NCI-H748 treated with DMSO at 0.1 percent for 48 hours (cell line): ENCODE measurements around the gene LRRC4C.
"Not testable (repeated sequence)": the region's sequence is repeated elsewhere in the genome, so short reads cannot be mapped to it uniquely, and the experiment has no call there.

Source experiments
- DNase-seq: peaks from one replicate; lab custom pipeline; 2025; lab: John Stamatoyannopoulos, UW

LRRC4C gene

GRCh38 chr11:40168414-40168813 lies 1291.0 kb downstream of the LRRC4C start:
- no peak for DNase-seq

- DNase-seq: not testable (repeated sequence)
Observed at GRCh38 chr11:40167805-40168204, 1291.6 kb downstream of the LRRC4C start.

GRCh38 chr11:40166892-40167291 lies 1292.6 kb downstream of the LRRC4C start:
- DNase-seq: no peak

GRCh38 chr11:40162901-40163883 lies 1296.3 kb downstream of the LRRC4C start:
- no peak for DNase-seq

- no peak for DNase-seq
Observed at GRCh38 chr11:40161854-40162410, 1297.5 kb downstream of the LRRC4C start.

- no peak for DNase-seq
Observed at GRCh38 chr11:40160418-40160817, 1299.0 kb downstream of the LRRC4C start.

- no peak for DNase-seq
Observed at GRCh38 chr11:40149721-40150120, 1309.7 kb downstream of the LRRC4C start.

- DNase-seq: no peak
Observed at GRCh38 chr11:40140560-40140959, 1318.9 kb downstream of the LRRC4C start.

- DNase-seq: no peak
Observed at GRCh38 chr11:40139536-40139935, 1319.9 kb downstream of the LRRC4C start.

GRCh38 chr11:40139066-40139465 lies 1320.4 kb downstream of the LRRC4C start:
- DNase-seq: no peak

- DNase-seq: no peak
Observed at GRCh38 chr11:40134820-40135570, 1324.5 kb downstream of the LRRC4C start.

GRCh38 chr11:40133498-40133897 lies 1326.0 kb downstream of the LRRC4C start:
- no peak for DNase-seq

GRCh38 chr11:40132912-40133311 lies 1326.5 kb downstream of the LRRC4C start:
- DNase-seq: no peak

GRCh38 chr11:40130427-40130826 lies 1329.0 kb downstream of the LRRC4C start:
- no peak for DNase-seq

GRCh38 chr11:40129266-40129665 lies 1330.2 kb downstream of the LRRC4C start:
- DNase-seq: peak; percentile 3

- DNase-seq: no peak
Observed at GRCh38 chr11:40125054-40125453, 1334.4 kb downstream of the LRRC4C start.

- no peak for DNase-seq
Observed at GRCh38 chr11:40119661-40120060, 1339.8 kb downstream of the LRRC4C start.

GRCh38 chr11:40118780-40119179 lies 1340.7 kb downstream of the LRRC4C start:
- DNase-seq: no peak

GRCh38 chr11:40118026-40118425 lies 1341.4 kb downstream of the LRRC4C start:
- no peak for DNase-seq

- no peak for DNase-seq
Observed at GRCh38 chr11:40104941-40105550, 1354.4 kb downstream of the LRRC4C start.

- no peak for DNase-seq
Observed at GRCh38 chr11:40100781-40101180, 1358.7 kb downstream of the LRRC4C start.

GRCh38 chr11:40100162-40100553 lies 1359.3 kb downstream of the LRRC4C start:
- no peak for DNase-seq
